CD4-positive, CD25-positive, alpha-beta regulatory T cell (primary cell): Measurements from ENCODE around the gene HNRNPLL. TPM values are rescaled to one million over a fixed set of nuclear protein-coding genes. Genes with fewer than 3 reads are reported as not detected.
A peak's percentile ranks its signal among the peaks of the same experiment; 100 is the strongest.

ENCODE experiments used
- ATAC-seq, 2 donors: fragments of 150-1000 bp; cut with Tn5 transposase; one replicate each; pipeline ENCODE4 v1.10.0; 2021; ENCODE audit warnings: low read depth in 2 of 2, moderate number of reproducible peaks in 2 of 2, moderate library complexity in 1 of 2
- DNase-seq, 3 donors: peaks; one replicate each; pipeline versions ENCODE4 v3.0.0 to v3.0.0-alpha.2; 2012 to 2022; ENCODE audit warnings: mixed read lengths in 1 of 3
- H3K27ac ChIP-seq: one replicate; pipeline ENCODE4 v1.7.0; 2013; ENCODE audit warnings: mild to moderate bottlenecking, low read length; ENCODE audit not compliant: insufficient read depth, poor library complexity, severe bottlenecking
- H3K27me3 ChIP-seq: one replicate; pipeline ENCODE4 v1.7.0; 2013; ENCODE audit warnings: low read length; ENCODE audit not compliant: control insufficient read depth, insufficient read depth
- H3K36me3 ChIP-seq: one replicate; pipeline ENCODE4 v1.7.0; 2013; ENCODE audit warnings: mild to moderate bottlenecking, low read length, moderate library complexity; ENCODE audit not compliant: control insufficient read depth, insufficient read depth
- H3K4me1 ChIP-seq: 2 replicates; pipeline ENCODE4 v1.7.0; 2013; ENCODE audit warnings: mild to moderate bottlenecking, low read length; ENCODE audit not compliant: insufficient read depth, control insufficient read depth, poor library complexity, severe bottlenecking
- H3K4me3 ChIP-seq: one replicate; pipeline ENCODE4 v1.7.0; 2013; ENCODE audit warnings: low read depth, mild to moderate bottlenecking, low read length, moderate library complexity
- H3K9me3 ChIP-seq, 2 experiments: 1 replicate in 1 of 2; 2 replicates in 1 of 2; pipeline ENCODE4 v1.7.0; 2013; ENCODE audit warnings: low read length in 2 of 2, mild to moderate bottlenecking in 1 of 2, moderate library complexity in 1 of 2; ENCODE audit not compliant: control insufficient read depth in 2 of 2
- H3K27ac Mint-ChIP-seq, 3 donors: one replicate each; pipeline ENCODE4 v1.8.0; 2020 to 2022; ENCODE audit warnings: mild to moderate bottlenecking in 3 of 3, mixed read lengths in 3 of 3, moderate library complexity in 2 of 3
- H3K27me3 Mint-ChIP-seq: one replicate; pipeline ENCODE4 v1.8.0; 2022; ENCODE audit warnings: mild to moderate bottlenecking, mixed read lengths
- H3K36me3 Mint-ChIP-seq: one replicate; pipeline ENCODE4 v1.8.0; 2020; ENCODE audit warnings: mixed read lengths
- H3K4me1 Mint-ChIP-seq, 4 donors: one replicate each; pipeline ENCODE4 v1.8.0; 2020 to 2022; ENCODE audit warnings: mixed read lengths in 4 of 4, mild to moderate bottlenecking in 1 of 4
- H3K4me3 Mint-ChIP-seq, 4 donors: one replicate each; pipeline ENCODE4 v1.8.0; 2020 to 2022; ENCODE audit warnings: mild to moderate bottlenecking in 4 of 4, mixed read lengths in 4 of 4, moderate library complexity in 3 of 4
- H3K9me3 Mint-ChIP-seq, 7 donors: one replicate each; pipeline ENCODE4 v1.8.0; 2020 to 2022; ENCODE audit warnings: mixed read lengths in 7 of 7, mild to moderate bottlenecking in 3 of 7, moderate library complexity in 2 of 7
- polyA plus RNA-seq, 4 donors: library from polyadenylated mRNA; unstranded; fragments of 300-500 nt; fragmentation: Illumina TruSeq; gene quantifications; one replicate each; pipeline ENCODE4 v1.2.3, GENCODE V29; 2021
- total RNA-seq: library from RNA; stranded (reverse); gene quantifications from one replicate; pipeline ENCODE4 v1.2.3, GENCODE V29; 2022

The HNRNPLL gene
- total and polyA plus RNA-seq, 5 donors from 2014 or later: 59.6 to 124 (median 73.0) TPM

DNA sequence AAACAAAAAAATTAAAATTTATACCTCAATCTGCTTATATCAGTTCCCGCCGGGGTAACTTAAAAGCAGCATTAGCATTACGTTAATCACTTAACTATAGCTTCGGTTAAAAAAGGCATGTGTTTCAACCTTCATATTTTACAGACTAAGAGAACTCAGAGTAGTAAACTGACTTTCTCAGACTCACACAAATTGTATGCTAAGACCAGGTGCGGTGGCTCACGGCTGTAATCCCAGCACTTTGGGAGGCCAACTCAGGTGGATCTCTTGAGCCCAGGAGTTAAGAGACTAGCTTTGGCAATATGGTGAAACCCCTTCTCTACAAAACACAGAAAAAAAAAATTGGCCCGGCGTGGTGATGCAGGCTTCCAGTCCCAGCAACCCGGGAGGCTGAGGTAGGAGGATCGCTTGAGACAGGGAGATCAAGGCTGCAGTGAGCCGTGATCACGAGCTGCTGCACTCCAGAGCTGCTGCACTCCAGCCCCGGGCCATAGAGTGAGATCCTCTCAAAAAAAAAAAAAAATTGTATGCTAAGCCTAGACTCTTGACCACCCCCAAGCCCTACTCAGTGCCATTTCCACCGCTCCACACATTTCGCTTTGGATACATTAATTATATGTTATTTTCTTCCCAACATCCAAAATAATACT is 2.4 kb downstream of the HNRNPLL start:
- DNase-seq (peak in 1 of 3 donors; percentile 36), ATAC-seq (no peak)
- Mint-ChIP-seq H3K36me3 (no peaks in the 10 kb centered on the region), H3K9me3 (peaks cover 0 to 2% (median 0%) of the 10 kb centered on the region in 7 donors), H3K4me1 (peaks cover 35 to 59% (median 45%) of the 10 kb centered on the region in 4 donors), H3K27me3 (no peaks in the 10 kb centered on the region), H3K4me3 (peak overlapping the region; percentile 94 to 97 (median 95)), H3K27ac (peak overlapping the region; percentile 73 to 98 (median 92))
- H3K4me3 ChIP-seq: peak overlapping the region; percentile 99
- H3K36me3 ChIP-seq: no peaks in the 10 kb centered on the region
- H3K9me3 ChIP-seq: no peaks in the 10 kb centered on the region
- no peaks in the 10 kb centered on the region for H3K27me3 ChIP-seq
- peaks cover 51% of the 10 kb centered on the region for H3K4me1 ChIP-seq
- H3K27ac ChIP-seq: peak overlapping the region; percentile 87

- no peaks in the 10 kb centered on the region for H3K36me3 Mint-ChIP-seq
- Histone ChIP-seq H3K9me3 (no peaks in the 10 kb centered on the region), H3K4me3 (peak overlapping the region; percentile 99), H3K36me3 (no peaks in the 10 kb centered on the region), H3K27ac (peak overlapping the region; percentile 87), H3K27me3 (no peaks in the 10 kb centered on the region), H3K4me1 (peaks cover 57% of the 10 kb centered on the region)
- H3K4me3 Mint-ChIP-seq: peak overlapping the region; percentile 94 to 97 (median 95)
- peak overlapping the region; percentile 16 to 81 (median 73) for H3K27ac Mint-ChIP-seq
- DNase-seq: no peak
- H3K9me3 Mint-ChIP-seq: peaks cover 0 to 2% (median 0%) of the 10 kb centered on the region in 7 donors
- H3K4me1 Mint-ChIP-seq: peaks cover 35 to 63% (median 45%) of the 10 kb centered on the region in 4 donors
- no peaks in the 10 kb centered on the region for H3K27me3 Mint-ChIP-seq
- ATAC-seq: no peak
Measured at GRCh38 chr2:38599706-38600105, 3.0 kb downstream of the HNRNPLL start.

- Mint-ChIP-seq H3K27me3 (no peaks in the 10 kb centered on the region), H3K4me1 (peaks cover 35 to 66% (median 45%) of the 10 kb centered on the region in 4 donors), H3K9me3 (peaks cover 0 to 2% (median 0%) of the 10 kb centered on the region in 7 donors), H3K27ac (peak overlapping the region; percentile 38 to 81 (median 73)), H3K36me3 (no peaks in the 10 kb centered on the region), H3K4me3 (peak overlapping the region; percentile 94 to 97 (median 95))
- DNase-seq (no peak), ATAC-seq (no peak)
- Histone ChIP-seq H3K27me3 (no peaks in the 10 kb centered on the region), H3K4me1 (peaks cover 61% of the 10 kb centered on the region), H3K36me3 (no peaks in the 10 kb centered on the region), H3K4me3 (peak overlapping the region; percentile 99), H3K27ac (peak overlapping the region; percentile 87), H3K9me3 (no peaks in the 10 kb centered on the region)
Measured at GRCh38 chr2:38598991-38599295, 3.8 kb downstream of the HNRNPLL start.

DNA sequence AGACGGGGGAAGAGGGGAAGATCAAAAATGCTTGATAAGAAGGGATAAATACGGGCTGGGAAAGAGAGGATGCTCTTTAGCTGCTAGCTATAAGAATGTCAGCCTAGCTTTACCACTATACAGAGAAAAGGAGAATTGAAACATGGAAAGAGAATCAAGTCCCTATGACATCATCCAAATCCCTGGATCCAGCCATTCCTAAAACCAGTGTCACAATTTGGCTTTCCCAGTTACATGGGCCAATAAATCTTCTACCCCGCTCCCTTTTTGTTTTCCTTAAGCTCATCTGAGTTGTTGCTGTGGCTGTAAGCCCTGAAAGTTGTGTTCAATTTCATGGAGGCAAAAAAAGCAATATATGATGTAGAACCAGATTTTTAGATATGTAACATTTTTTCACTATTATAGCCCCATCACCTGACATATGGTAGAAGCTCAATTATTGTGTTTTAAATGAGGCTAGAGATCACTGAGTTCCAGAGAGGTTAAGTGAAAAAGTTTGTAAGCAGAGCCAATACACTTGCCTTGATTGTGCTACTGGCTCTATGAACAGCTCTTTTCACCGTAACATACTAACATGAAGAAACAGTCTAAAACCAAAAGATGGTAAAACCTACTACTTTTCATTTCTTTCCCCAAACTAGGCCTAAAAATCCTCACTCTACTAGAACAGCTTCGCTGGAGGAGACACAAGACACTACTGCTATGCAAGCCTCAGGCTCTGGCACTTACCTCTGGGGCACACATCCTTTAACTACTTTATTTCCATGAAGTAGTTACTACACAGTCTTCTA is 4.3 kb downstream of the HNRNPLL start:
- Histone ChIP-seq H3K36me3 (no peaks in the 10 kb centered on the region), H3K4me1 (peaks cover 59% of the 10 kb centered on the region), H3K27me3 (no peaks in the 10 kb centered on the region), H3K9me3 (no peaks in the 10 kb centered on the region), H3K27ac (peak overlapping the region; percentile 87), H3K4me3 (peak overlapping the region; percentile 99)
- peak overlapping the region; percentile 94 to 97 (median 95) for H3K4me3 Mint-ChIP-seq
- ATAC-seq (no peak), DNase-seq (no peak)
- no peaks in the 10 kb centered on the region for H3K36me3 Mint-ChIP-seq
- H3K9me3 Mint-ChIP-seq: peaks cover 0 to 2% (median 0%) of the 10 kb centered on the region in 7 donors
- no peaks in the 10 kb centered on the region for H3K27me3 Mint-ChIP-seq
- peaks cover 34 to 65% (median 44%) of the 10 kb centered on the region in 4 donors for H3K4me1 Mint-ChIP-seq
- H3K27ac Mint-ChIP-seq: peak overlapping the region; percentile 38 to 77 (median 73)

DNA sequence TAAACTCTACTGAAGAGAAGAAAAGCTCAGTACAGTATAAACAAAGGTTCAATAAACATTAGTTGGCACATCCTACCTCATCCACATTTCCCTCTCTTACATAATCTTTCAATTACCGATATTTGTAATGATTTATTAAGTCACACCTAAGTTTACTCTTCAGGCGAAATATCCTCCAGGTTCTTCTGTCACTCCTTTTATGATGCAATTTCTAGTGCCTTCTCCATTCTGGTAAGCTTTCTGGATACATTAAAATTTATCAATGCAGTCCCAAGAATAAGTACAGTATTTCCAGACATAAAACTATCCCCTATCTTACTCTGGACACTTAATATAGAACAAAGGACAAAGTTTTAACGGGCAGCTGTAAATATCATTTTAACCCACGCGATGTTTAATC is 5.6 kb downstream of the HNRNPLL start:
- Mint-ChIP-seq H3K4me3 (peak overlapping the region; percentile 58 to 97 (median 94)), H3K27ac (peak overlapping the region; percentile 53 to 73 (median 72)), H3K4me1 (peaks cover 41 to 74% (median 54%) of the 10 kb centered on the region in 4 donors), H3K27me3 (no peaks in the 10 kb centered on the region), H3K36me3 (no peaks in the 10 kb centered on the region), H3K9me3 (no peaks in the 10 kb centered on the region)
- H3K36me3 ChIP-seq: no peaks in the 10 kb centered on the region
- H3K27ac ChIP-seq: peak overlapping the region; percentile 70
- peak overlapping the region; percentile 99 for H3K4me3 ChIP-seq
- no peak for ATAC-seq
- DNase-seq: no peak
- no peaks in the 10 kb centered on the region for H3K27me3 ChIP-seq
- H3K9me3 ChIP-seq: no peaks in the 10 kb centered on the region
- peaks cover 68% of the 10 kb centered on the region for H3K4me1 ChIP-seq

DNA sequence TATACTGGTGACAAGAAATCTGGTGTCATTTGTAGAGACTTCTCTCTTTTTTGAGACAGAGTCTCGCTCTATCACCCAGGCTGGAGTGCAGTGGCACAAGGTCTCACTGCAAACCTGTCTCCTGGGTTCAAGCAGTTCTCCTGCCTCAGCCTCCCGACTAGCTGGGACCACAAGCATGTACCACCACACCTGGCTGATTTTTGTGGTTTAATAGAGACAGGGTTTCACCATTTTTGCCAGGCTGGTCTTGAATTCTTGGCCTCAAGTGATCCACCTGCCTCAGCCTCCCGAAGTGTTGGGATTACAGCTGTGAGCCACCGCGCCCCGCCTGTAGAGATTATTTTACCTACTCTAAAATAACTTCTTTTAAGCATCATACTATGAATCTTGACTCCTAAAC is 6.5 kb downstream of the HNRNPLL start:
- DNase-seq (no peak), ATAC-seq (no peak)
- H3K36me3 ChIP-seq: no peaks in the 10 kb centered on the region
- H3K27ac Mint-ChIP-seq: peak overlapping the region; percentile 2 to 83 (median 72)
- H3K4me3 Mint-ChIP-seq: peak overlapping the region; percentile 49 to 95 (median 74)
- H3K4me1 Mint-ChIP-seq: peaks cover 41 to 74% (median 58%) of the 10 kb centered on the region in 4 donors
- peaks cover 1% of the 10 kb centered on the region for H3K36me3 Mint-ChIP-seq
- H3K27me3 ChIP-seq: no peaks in the 10 kb centered on the region
- peak overlapping the region; percentile 70 for H3K27ac ChIP-seq
- peaks cover 71% of the 10 kb centered on the region for H3K4me1 ChIP-seq
- no peaks in the 10 kb centered on the region for H3K27me3 Mint-ChIP-seq
- H3K9me3 ChIP-seq: no peaks in the 10 kb centered on the region
- H3K9me3 Mint-ChIP-seq: no peaks in the 10 kb centered on the region
- peak overlapping the region; percentile 99 for H3K4me3 ChIP-seq

DNA sequence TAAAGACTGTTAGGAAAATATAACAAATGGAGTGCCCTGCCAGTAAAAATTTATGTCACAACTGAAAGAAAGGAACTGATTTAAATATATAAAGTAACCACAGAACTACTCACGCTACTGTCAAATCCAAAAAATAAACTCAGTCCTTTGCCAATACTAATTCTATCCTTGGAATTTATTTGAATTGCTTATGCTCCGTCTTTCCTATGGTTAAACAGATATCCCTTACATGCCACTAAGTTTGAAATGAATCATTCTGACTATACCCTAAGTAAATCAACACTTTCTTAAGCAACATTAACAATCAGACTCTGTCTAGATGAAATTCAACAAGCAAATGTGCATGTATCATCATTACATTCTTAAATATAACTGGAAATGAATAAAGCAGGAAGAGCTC is 9.8 kb downstream of the HNRNPLL start:
- Mint-ChIP-seq H3K27ac (peak overlapping the region; percentile 27 to 93 (median 90)), H3K27me3 (no peaks in the 10 kb centered on the region), H3K36me3 (peaks cover 17% of the 10 kb centered on the region), H3K4me1 (peaks cover 32 to 68% (median 58%) of the 10 kb centered on the region in 4 donors), H3K4me3 (peak overlapping the region; percentile 42 to 82 (median 74)), H3K9me3 (no peaks in the 10 kb centered on the region)
- Histone ChIP-seq H3K27ac (peak overlapping the region; percentile 60), H3K27me3 (no peaks in the 10 kb centered on the region), H3K9me3 (no peaks in the 10 kb centered on the region), H3K4me1 (peaks cover 63% of the 10 kb centered on the region), H3K4me3 (peak overlapping the region; percentile 75), H3K36me3 (peaks cover 2% of the 10 kb centered on the region)
- no peak for DNase-seq
- peak in 1 of 2 donors; percentile 24 for ATAC-seq
